NCI-H2227 (cell line): ENCODE results near the gene FHL2.
"Not testable (repeated sequence)": the region's sequence is repeated elsewhere in the genome, so short reads cannot be mapped to it uniquely, and the experiment has no call there.

Experiments
- DNase-seq: peaks from one replicate; lab custom pipeline; 2025; ENCODE audit not compliant: unreplicated experiment; lab: John Stamatoyannopoulos, UW

FHL2 gene

GRCh38 chr2:105357122-105357521 is 41.7 kb downstream of the FHL2 start:
- no peak for DNase-seq

- peak; percentile 37 for DNase-seq
These were observed 54.0 kb downstream of the FHL2 start for GRCh38 chr2:105344704-105345345.

- DNase-seq, result no peak
These were observed 59.4 kb downstream of the FHL2 start for GRCh38 chr2:105339414-105339813.

GRCh38 chr2:105338020-105338385 is 60.8 kb downstream of the FHL2 start:
- DNase-seq, result peak; percentile 17

- DNase-seq, result peak; percentile 96
These were observed 61.5 kb downstream of the FHL2 start, which contains the start of gene C2orf49 for GRCh38 chr2:105337122-105338019. C2orf49 (plus strand) TSS chr2:105337540; CDS start chr2:105337588, 48 bp downstream.

GRCh38 chr2:105336786-105337121 is 62.1 kb downstream of the FHL2 start:
- DNase-seq, result no peak

GRCh38 chr2:105335469-105335868 is 63.4 kb downstream of the FHL2 start:
- no peak for DNase-seq

- DNase-seq, result no peak
These were observed 64.6 kb downstream of the FHL2 start for GRCh38 chr2:105334211-105334610.

GRCh38 chr2:105330681-105331375 is 68.0 kb downstream of the FHL2 start:
- no peak for DNase-seq

GRCh38 chr2:105329561-105330495 is 69.0 kb downstream of the FHL2 start, which contains the start of gene TGFBRAP1:
TGFBRAP1 (minus strand) TSS chr2:105329735; CDS start chr2:105308301, 21,434 bp downstream.
- peak; percentile 81 for DNase-seq

GRCh38 chr2:105329197-105329554 is 69.7 kb downstream of the FHL2 start:
- DNase-seq, result no peak

- no peak for DNase-seq
These were observed 70.3 kb downstream of the FHL2 start for GRCh38 chr2:105328281-105329196.

GRCh38 chr2:105327690-105328089 is 71.2 kb downstream of the FHL2 start:
- DNase-seq, result no peak

- DNase-seq, result not testable (repeated sequence)
These were observed 71.6 kb downstream of the FHL2 start for GRCh38 chr2:105327271-105327670.

GRCh38 chr2:105325389-105325963 is 73.4 kb downstream of the FHL2 start:
- no peak for DNase-seq

- no peak for DNase-seq
These were observed 74.1 kb downstream of the FHL2 start for GRCh38 chr2:105324732-105325131.

GRCh38 chr2:105324101-105324500 is 74.8 kb downstream of the FHL2 start:
- no peak for DNase-seq

- DNase-seq, result no peak
These were observed 75.7 kb downstream of the FHL2 start for GRCh38 chr2:105323111-105323510.
